B cell (primary cell): ENCODE results near the gene TTLL5. TPM values are rescaled to one million over a fixed set of nuclear protein-coding genes. Genes with fewer than 3 reads are reported as not detected.

Experiments
- ATAC-seq: fragments of 200-7000 bp; cut with Tn5 transposase; one replicate; pipeline ENCODE4 v1.10.0; 2021; ENCODE audit warnings: low read depth, mild to moderate bottlenecking, moderate number of reproducible peaks, moderate library complexity
- CTCF ChIA-PET: fragments of 350-600 bp; sonication (Branson Sonifier 250); formaldehyde crosslinking; loops from one replicate; lab custom pipeline; 2021; ENCODE audit warnings: antibody characterized with exemption, inconsistent platforms; lab: Charles Lee
- POLR2A ChIA-PET: fragments of 350-600 bp; sonication (Branson Sonifier 250); formaldehyde crosslinking; loops from one replicate; lab custom pipeline; 2021; ENCODE audit warnings: antibody characterized with exemption; lab: Charles Lee
- DNase-seq: peaks from one replicate; pipeline ENCODE4 v3.0.0; 2013
- H2AFZ ChIP-seq: 2 replicates; pipeline ENCODE4 v1.6.1; 2012; ENCODE audit warnings: mild to moderate bottlenecking, low read depth, low read length; ENCODE audit not compliant: insufficient read depth, poor library complexity, severe bottlenecking
- H3K27ac ChIP-seq, 2 donors: 1 replicate in 1 of 2; 2 replicates in 1 of 2; pipeline ENCODE4 v1.5.1; 2012 to 2013; ENCODE audit warnings: low read length in 2 of 2, mild to moderate bottlenecking in 2 of 2, moderate library complexity in 1 of 2
- H3K27me3 ChIP-seq, 4 experiments: fragments of 200-600 bp in 1 of 4; sonication (generic) in 1 of 4; replicated peaks in 1 of 4; 1 replicate in 2 of 4; 2 replicates in 2 of 4; pipeline versions ENCODE4 v1.6.1 to v1.7.0; 2013 to 2016; ENCODE audit warnings: low read length in 3 of 4, mild to moderate bottlenecking in 2 of 4, mixed read lengths in 1 of 4, moderate library complexity in 1 of 4; ENCODE audit not compliant: insufficient read depth in 4 of 4, control insufficient read depth in 3 of 4; ENCODE audit errors: control extremely low read depth in 1 of 4
- H3K36me3 ChIP-seq, 2 experiments: replicated peaks in 1 of 2; 1 replicate in 1 of 2; 2 replicates in 1 of 2; pipeline versions ENCODE4 v1.6.1 to v1.7.1; 2013; ENCODE audit warnings: low read length in 1 of 2; ENCODE audit not compliant: insufficient read depth in 2 of 2, control insufficient read depth in 1 of 2; ENCODE audit errors: control extremely low read depth in 1 of 2, extremely low read depth in 1 of 2
- H3K4me1 ChIP-seq, 2 donors: fragments of 200-600 bp in 1 of 2; sonication (generic) in 1 of 2; 1 replicate in 1 of 2; 2 replicates in 1 of 2; pipeline versions ENCODE4 v1.5.1 to v1.6.1; 2013 to 2017; ENCODE audit warnings: low read length in 2 of 2; ENCODE audit not compliant: control insufficient read depth in 2 of 2, insufficient read depth in 2 of 2
- H3K4me2 ChIP-seq: replicated peaks from 2 replicates; pipeline ENCODE3; 2012; ENCODE audit warnings: mild to moderate bottlenecking, low read depth, low read length; ENCODE audit not compliant: poor library complexity, severe bottlenecking
- H3K4me3 ChIP-seq, 5 experiments: fragments of 200-600 bp in 1 of 5; sonication (generic) in 1 of 5; 1 replicate in 3 of 5; 2 replicates in 2 of 5; pipeline versions ENCODE4 v1.5.1 to v1.7.0; 2011 to 2016; ENCODE audit warnings: low read length in 4 of 5, mild to moderate bottlenecking in 4 of 5, low read depth in 2 of 5, control low read depth in 1 of 5, moderate library complexity in 1 of 5; ENCODE audit not compliant: insufficient read depth in 1 of 5; ENCODE audit errors: control extremely low read depth in 1 of 5, extremely low read depth in 1 of 5
- H3K79me2 ChIP-seq: fragments of 200-600 bp; sonication (generic); one replicate; pipeline ENCODE4 v1.6.0; 2016; ENCODE audit warnings: low read length; ENCODE audit not compliant: control insufficient read depth, insufficient read depth
- H3K9ac ChIP-seq: fragments of 200-600 bp; sonication (generic); 2 replicates; pipeline ENCODE4 v1.6.1; 2017; ENCODE audit warnings: mild to moderate bottlenecking, low read length, moderate library complexity
- H3K9me3 ChIP-seq, 3 donors: one replicate each; pipeline versions ENCODE4 v1.6.1 to v1.7.1; 2013; ENCODE audit warnings: low read length in 2 of 3; ENCODE audit not compliant: control insufficient read depth in 2 of 3, insufficient read depth in 1 of 3; ENCODE audit errors: control extremely low read depth in 1 of 3
- H4K20me1 ChIP-seq: 2 replicates; pipeline ENCODE4 v1.6.0; 2012; ENCODE audit warnings: mild to moderate bottlenecking, low read length; ENCODE audit not compliant: insufficient read depth, control insufficient read depth, poor library complexity, severe bottlenecking
- H3K27ac Mint-ChIP-seq: one replicate; pipeline ENCODE4 v1.8.0; 2021; ENCODE audit warnings: mixed read lengths
- H3K27me3 Mint-ChIP-seq: one replicate; pipeline ENCODE4 v1.8.0; 2021; ENCODE audit warnings: mixed read lengths
- H3K4me1 Mint-ChIP-seq: one replicate; pipeline ENCODE4 v1.8.0; 2021; ENCODE audit warnings: mixed read lengths
- H3K4me3 Mint-ChIP-seq: one replicate; pipeline ENCODE4 v1.8.0; 2021; ENCODE audit warnings: mixed read lengths
- H3K9me3 Mint-ChIP-seq: one replicate; pipeline ENCODE4 v1.8.0; 2022; ENCODE audit warnings: mixed read lengths; ENCODE audit not compliant: insufficient read depth
- CTCF ChIP-seq: fragments of 200-600 bp; IDR thresholded peaks from one replicate; pipeline ENCODE4 v1.8.0; 2022; ENCODE audit warnings: antibody characterized with exemption, mild to moderate bottlenecking
- EZH2 ChIP-seq: IDR thresholded peaks from 2 replicates; pipeline ENCODE4 v1.6.1; 2012; ENCODE audit warnings: borderline replicate concordance, low read depth, mild to moderate bottlenecking, moderate library complexity, low read length; ENCODE audit not compliant: insufficient read depth, poor library complexity, severe bottlenecking
- WGBS: methylation state at CpG from one replicate; pipeline ENCODE4 v1.1.5; 2013; ENCODE audit warnings: missing lambda C conversion rate; ENCODE audit not compliant: insufficient coverage; 5-methylcytosine and 5-hydroxymethylcytosine counted together
- intact Hi-C: fragments of 100-400 bp; cut with micrococcal nuclease; formaldehyde crosslinking; loops from one replicate; pipeline ENCODE4 v1.10.0; 2022
- polyA plus RNA-seq: library from polyadenylated mRNA; depleted of rRNA; stranded (reverse); fragments of >200 nt; gene quantifications from 2 replicates; pipeline ENCODE4 v1.2.3, GENCODE V29; 2012
- total RNA-seq, 2 donors: library from RNA; stranded (reverse); fragments of 120-200 nt in 1 of 2; gene quantifications; 1 replicate in 1 of 2; 2 replicates in 1 of 2; pipeline versions ENCODE4 v1.2.3 to v1.2.4, GENCODE V29; 2013 to 2022

Gene TTLL5
- total and polyA plus RNA-seq, 2 donors (not counting 1 experiment from before 2014, with no cell fraction given): 10.9 to 50.9 TPM

DNA sequence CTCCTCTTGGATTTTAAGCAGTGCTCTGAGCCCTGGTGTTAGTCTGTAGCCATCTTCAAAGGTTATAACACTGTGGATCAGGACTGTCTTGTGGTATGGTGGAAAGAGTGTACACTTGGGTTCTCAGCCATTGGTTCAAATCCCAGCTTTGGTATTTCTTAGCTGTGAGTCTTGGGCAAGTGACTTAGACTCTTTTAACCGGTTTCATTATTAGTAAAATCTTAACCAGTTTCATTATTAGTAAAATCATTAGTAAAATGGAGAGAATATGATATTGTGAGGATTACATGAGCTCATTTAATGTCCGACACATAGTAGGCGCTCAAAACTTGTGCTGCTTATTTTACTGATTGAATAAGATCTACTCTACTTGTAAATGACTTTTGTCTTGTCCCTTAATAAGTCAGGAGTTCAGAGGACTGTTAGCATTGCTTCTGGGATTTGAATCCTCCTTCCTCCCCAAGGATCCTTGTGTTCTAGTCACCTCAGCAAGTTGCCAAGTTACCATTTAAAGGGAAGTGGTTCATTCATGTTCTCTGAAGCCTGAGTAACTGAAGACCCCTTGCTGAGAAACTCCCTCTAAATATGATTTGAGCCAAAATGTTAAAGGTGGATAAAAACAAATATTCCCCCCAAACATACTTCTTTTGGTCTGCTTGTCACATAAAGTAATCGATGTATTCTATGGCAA lies 12.4 kb downstream of the TTLL5 start:
- Mint-ChIP-seq H3K9me3 (no peaks in the 10 kb centered on the region), H3K27me3 (no peaks in the 10 kb centered on the region), H3K27ac (no peak overlapping the region), H3K4me1 (no peaks in the 10 kb centered on the region), H3K4me3 (no peak overlapping the region)
- no peaks in the 10 kb centered on the region for H3K27me3 ChIP-seq
- ChIA-PET POLR2A (no interaction called here), CTCF (interaction anchor here (3.0 kb wide), 1 partner anchor 20 kb away, joined by 10 read pairs; no protein-coding TSS in a partner anchor)
- H3K27ac ChIP-seq: no peak overlapping the region
- H3K4me2 ChIP-seq: no peak overlapping the region
- WGBS: no CpG with 5 or more reads among the region's 4 CpGs
- peaks cover 5% of the 10 kb centered on the region for H3K79me2 ChIP-seq
- H3K4me3 ChIP-seq: no peak overlapping the region
- intact Hi-C loops: no loop called here
- H4K20me1 ChIP-seq: no peaks in the 10 kb centered on the region
- no peak overlapping the region for H3K9ac ChIP-seq
- H3K4me1 ChIP-seq: no peaks in the 10 kb centered on the region
- DNase-seq: no peak
- ATAC-seq: no peak
- no peak overlapping the region for H2AFZ ChIP-seq
- TF ChIP-seq CTCF: no peak
- no peak for TF ChIP-seq EZH2
- peaks cover 0 to 3% (median 3%) of the 10 kb centered on the region in 3 donors for H3K9me3 ChIP-seq
- H3K36me3 ChIP-seq: peaks cover 6 to 7% of the 10 kb centered on the region in 2 experiments

- H4K20me1 ChIP-seq: no peaks in the 10 kb centered on the region
- H3K79me2 ChIP-seq: peaks cover 5% of the 10 kb centered on the region
- H3K27me3 Mint-ChIP-seq: no peaks in the 10 kb centered on the region
- H3K9me3 Mint-ChIP-seq: no peaks in the 10 kb centered on the region
- H3K36me3 ChIP-seq: peaks cover 2 to 3% of the 10 kb centered on the region in 2 experiments
- ChIA-PET POLR2A (no interaction called here), CTCF (interaction anchor here (3.0 kb wide), 1 partner anchor 22 kb away, joined by 10 read pairs; no protein-coding TSS in a partner anchor)
- no peak overlapping the region for H3K27ac Mint-ChIP-seq
- H3K27me3 ChIP-seq: no peaks in the 10 kb centered on the region
- no peak for TF ChIP-seq CTCF
- no peak for TF ChIP-seq EZH2
- intact Hi-C loops: no loop called here
- no peak overlapping the region for H2AFZ ChIP-seq
- H3K4me3 Mint-ChIP-seq: no peak overlapping the region
- no peak for DNase-seq
- 100% methylated on average over 1 of the region's 2 CpGs for WGBS
- H3K4me3 ChIP-seq: no peak overlapping the region
- no peak overlapping the region for H3K9ac ChIP-seq
- ATAC-seq: no peak
- H3K4me1 ChIP-seq: no peaks in the 10 kb centered on the region
- H3K4me1 Mint-ChIP-seq: no peaks in the 10 kb centered on the region
- no peak overlapping the region for H3K4me2 ChIP-seq
- H3K9me3 ChIP-seq: peaks cover 0 to 3% (median 3%) of the 10 kb centered on the region in 3 donors
- no peak overlapping the region for H3K27ac ChIP-seq
These were observed 14.4 kb downstream of the TTLL5 start for GRCh38 chr14:75675265-75675960.
